Fibroblast of skin of back (primary cell): ENCODE results near the gene BRINP1.

Source experiments
- DNase-seq: peaks from one replicate; pipeline ENCODE4 v3.0.0-alpha.2; 2013

BRINP1 gene

GRCh38 chr9:119273984-119274665 lies 95.1 kb downstream of the BRINP1 start:
- DNase-seq = no peak

GRCh38 chr9:119273325-119273904 lies 95.8 kb downstream of the BRINP1 start:
- DNase-seq = no peak

- DNase-seq = no peak
Measured at GRCh38 chr9:119272500-119273211, 96.6 kb downstream of the BRINP1 start.

GRCh38 chr9:119268985-119269384 lies 100.2 kb downstream of the BRINP1 start:
- DNase-seq = no peak

- no peak for DNase-seq
Measured at GRCh38 chr9:119264165-119264564, 105.1 kb downstream of the BRINP1 start.

GRCh38 chr9:119257592-119257991 lies 111.6 kb downstream of the BRINP1 start:
- no peak for DNase-seq

GRCh38 chr9:119255116-119255515 lies 114.1 kb downstream of the BRINP1 start:
- DNase-seq = no peak

GRCh38 chr9:119252671-119253299 lies 116.5 kb downstream of the BRINP1 start:
- DNase-seq = no peak

GRCh38 chr9:119251936-119252335 lies 117.3 kb downstream of the BRINP1 start:
- no peak for DNase-seq

- no peak for DNase-seq
Measured at GRCh38 chr9:119250730-119251129, 118.5 kb downstream of the BRINP1 start.

- no peak for DNase-seq
Measured at GRCh38 chr9:119240546-119240945, 128.7 kb downstream of the BRINP1 start.

GRCh38 chr9:119234636-119235035 lies 134.6 kb downstream of the BRINP1 start:
- no peak for DNase-seq

- no peak for DNase-seq
Measured at GRCh38 chr9:119227422-119227821, 141.8 kb downstream of the BRINP1 start.

- no peak for DNase-seq
Measured at GRCh38 chr9:119224431-119224830, 144.8 kb downstream of the BRINP1 start.

GRCh38 chr9:119221276-119221675 lies 148.0 kb downstream of the BRINP1 start:
- no peak for DNase-seq

- no peak for DNase-seq
Measured at GRCh38 chr9:119218293-119218692, 150.9 kb downstream of the BRINP1 start.

- no peak for DNase-seq
Measured at GRCh38 chr9:119216651-119217331, 152.4 kb downstream of the BRINP1 start.

- no peak for DNase-seq
Measured at GRCh38 chr9:119215651-119216050, 153.6 kb downstream of the BRINP1 start.

GRCh38 chr9:119213471-119213870 lies 155.8 kb downstream of the BRINP1 start:
- no peak for DNase-seq

GRCh38 chr9:119197893-119198607 lies 171.2 kb downstream of the BRINP1 start:
- DNase-seq = no peak

- DNase-seq = no peak
Measured at GRCh38 chr9:119195521-119195920, 173.7 kb downstream of the BRINP1 start.

GRCh38 chr9:119185298-119185697 lies 183.9 kb downstream of the BRINP1 start:
- no peak for DNase-seq
